Cerebellar cortex (tissue), 1 donor: ENCODE data around the gene RUFY1.
A peak's percentile ranks its signal among the peaks of the same experiment; 100 is the strongest.
"Not testable (repeated sequence)": the region's sequence is repeated elsewhere in the genome, so short reads cannot be mapped to it uniquely, and the experiment has no call there.

Source experiments
- DNase-seq: peaks from one replicate; pipeline ENCODE4 v3.0.0-alpha.2; 2015; ENCODE audit warnings: low spot score

Gene RUFY1, protein sequence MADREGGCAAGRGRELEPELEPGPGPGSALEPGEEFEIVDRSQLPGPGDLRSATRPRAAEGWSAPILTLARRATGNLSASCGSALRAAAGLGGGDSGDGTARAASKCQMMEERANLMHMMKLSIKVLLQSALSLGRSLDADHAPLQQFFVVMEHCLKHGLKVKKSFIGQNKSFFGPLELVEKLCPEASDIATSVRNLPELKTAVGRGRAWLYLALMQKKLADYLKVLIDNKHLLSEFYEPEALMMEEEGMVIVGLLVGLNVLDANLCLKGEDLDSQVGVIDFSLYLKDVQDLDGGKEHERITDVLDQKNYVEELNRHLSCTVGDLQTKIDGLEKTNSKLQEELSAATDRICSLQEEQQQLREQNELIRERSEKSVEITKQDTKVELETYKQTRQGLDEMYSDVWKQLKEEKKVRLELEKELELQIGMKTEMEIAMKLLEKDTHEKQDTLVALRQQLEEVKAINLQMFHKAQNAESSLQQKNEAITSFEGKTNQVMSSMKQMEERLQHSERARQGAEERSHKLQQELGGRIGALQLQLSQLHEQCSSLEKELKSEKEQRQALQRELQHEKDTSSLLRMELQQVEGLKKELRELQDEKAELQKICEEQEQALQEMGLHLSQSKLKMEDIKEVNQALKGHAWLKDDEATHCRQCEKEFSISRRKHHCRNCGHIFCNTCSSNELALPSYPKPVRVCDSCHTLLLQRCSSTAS

DNA sequence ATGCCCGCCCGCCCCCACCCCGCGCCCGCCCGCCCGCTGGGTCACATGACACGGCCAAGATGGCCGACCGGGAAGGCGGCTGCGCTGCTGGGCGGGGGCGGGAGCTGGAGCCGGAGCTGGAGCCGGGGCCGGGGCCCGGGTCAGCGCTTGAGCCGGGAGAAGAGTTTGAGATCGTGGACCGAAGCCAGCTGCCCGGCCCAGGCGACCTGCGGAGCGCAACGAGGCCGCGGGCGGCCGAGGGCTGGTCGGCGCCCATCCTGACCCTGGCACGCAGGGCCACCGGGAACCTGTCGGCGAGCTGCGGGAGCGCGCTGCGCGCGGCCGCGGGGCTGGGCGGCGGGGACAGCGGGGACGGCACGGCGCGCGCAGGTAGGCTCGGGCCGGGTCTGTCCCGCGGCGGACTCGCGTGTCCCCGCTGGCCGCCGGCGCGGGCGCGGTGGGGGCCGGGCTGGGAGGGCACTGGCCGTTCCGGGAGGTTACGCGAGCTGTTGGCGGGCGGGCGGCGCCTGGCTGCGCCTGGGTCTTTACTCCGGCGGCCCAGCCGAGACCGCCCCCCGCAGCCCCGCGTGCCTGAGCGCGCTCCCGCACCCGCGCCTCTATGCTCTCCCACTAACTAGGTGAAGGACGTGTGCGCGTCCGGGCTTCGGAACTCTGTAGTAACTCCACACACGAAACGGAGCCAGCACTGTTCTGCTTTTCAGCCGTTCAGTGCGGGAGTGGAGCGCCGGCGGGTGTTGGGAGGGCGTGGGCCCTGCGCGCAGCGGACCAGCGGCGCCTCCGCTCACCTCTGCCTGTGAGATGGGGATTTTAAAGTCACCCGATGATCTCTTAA is at the start of gene RUFY1:
Gene RUFY1 (plus strand): TSS at position 44 of the 832 bp plus-strand sequence. CDS start 16 bp downstream, at position 60.
- DNase-seq = peak; percentile 59

DNA sequence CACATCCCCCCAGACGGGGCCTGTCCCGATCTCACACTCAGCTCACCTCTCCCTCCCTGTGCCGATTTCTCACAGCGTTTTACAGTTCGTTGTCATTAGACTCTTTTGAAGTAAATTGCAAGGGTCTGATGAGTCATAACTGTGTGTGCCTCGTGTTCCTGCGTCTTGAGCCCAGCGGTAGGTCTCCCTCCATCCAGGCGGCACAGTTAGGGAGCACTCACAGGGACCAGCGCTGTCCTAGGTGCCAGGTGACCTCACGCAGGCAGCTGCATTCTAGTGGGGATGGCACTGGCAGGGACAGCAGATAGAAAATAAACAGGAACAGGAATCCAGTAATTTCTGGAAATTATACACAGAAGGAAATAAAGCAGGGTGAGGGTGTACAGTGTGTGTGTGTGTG is 48.4 kb upstream of the RUFY1 start:
- not testable (repeated sequence) for DNase-seq

DNA sequence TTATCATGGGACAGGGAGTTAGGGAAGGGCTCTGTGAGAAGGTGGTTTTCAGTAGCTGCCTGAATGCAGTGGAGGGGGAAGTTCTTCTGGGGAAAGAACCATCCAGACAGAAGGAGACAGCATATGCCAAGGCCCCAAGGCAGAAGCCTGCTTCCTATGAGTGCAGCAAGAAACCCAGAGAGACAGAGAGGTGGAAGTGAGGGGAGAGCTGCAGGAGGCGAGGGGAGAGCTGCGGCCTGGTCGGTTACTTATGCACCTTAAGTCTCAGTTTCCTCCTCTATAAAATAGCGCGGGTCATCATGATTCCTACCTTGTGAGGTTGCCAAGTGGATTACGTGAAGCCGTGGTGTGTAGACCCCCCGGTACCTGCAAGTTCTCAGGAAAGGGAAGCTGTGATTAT is 47.9 kb upstream of the RUFY1 start:
- not testable (repeated sequence) for DNase-seq

DNA sequence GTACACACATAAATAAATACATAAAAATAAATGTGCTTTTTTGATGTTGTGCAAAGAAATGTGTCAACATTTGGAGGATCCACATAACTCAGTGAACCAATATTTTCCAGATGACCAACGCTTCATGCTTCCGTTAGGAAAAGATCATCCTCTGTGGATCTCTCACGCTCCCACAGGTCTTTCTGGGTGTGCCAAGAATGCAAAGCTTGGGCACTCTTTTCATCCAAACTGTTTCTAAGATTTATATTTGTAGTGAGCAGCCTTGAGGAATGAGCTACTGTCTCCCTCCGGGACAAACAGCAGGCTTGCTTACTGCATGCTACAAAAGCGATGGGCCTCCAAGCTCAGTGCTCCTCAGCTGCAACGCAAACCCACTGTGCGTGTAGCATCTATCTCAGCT is 46.2 kb upstream of the RUFY1 start:
- no peak for DNase-seq

DNA sequence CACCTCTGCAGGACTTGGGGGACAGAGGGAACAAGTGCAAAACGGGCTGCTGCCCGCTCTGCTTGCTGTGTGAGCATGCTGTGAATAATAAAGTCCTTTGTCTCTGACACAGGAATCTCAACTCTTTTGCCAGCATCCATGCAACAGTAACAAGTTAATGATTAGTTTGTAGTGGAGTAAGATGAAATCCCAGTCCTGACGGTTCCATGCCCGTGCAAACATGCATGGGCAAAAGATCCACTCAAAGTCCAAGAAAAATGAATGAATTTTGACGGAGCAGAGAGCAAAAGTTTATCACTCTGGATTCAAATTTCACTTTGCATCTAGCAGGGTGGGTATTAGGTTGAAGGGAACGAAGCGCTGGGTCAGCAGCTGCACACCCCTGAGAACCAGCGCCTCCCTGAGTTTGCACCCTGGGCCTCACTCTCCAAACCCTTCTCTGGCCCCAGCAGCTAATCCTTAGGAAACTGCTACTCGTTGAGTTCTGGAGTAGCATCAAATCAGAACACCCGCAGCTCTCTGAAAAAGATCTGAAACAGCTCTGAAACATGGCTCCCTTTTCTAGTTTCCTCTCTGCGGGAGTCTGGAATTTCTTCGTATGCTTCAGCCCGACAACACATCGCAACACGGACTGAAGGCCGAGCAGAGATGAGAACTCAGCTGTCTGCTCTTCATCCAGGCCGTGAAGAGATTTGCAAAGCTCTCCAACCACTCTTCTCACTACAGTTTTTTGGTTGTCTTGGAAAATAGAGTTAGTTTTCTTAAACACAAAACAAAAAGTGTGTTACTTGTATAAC is 45.6 kb upstream of the RUFY1 start:
- DNase-seq = no peak

DNA sequence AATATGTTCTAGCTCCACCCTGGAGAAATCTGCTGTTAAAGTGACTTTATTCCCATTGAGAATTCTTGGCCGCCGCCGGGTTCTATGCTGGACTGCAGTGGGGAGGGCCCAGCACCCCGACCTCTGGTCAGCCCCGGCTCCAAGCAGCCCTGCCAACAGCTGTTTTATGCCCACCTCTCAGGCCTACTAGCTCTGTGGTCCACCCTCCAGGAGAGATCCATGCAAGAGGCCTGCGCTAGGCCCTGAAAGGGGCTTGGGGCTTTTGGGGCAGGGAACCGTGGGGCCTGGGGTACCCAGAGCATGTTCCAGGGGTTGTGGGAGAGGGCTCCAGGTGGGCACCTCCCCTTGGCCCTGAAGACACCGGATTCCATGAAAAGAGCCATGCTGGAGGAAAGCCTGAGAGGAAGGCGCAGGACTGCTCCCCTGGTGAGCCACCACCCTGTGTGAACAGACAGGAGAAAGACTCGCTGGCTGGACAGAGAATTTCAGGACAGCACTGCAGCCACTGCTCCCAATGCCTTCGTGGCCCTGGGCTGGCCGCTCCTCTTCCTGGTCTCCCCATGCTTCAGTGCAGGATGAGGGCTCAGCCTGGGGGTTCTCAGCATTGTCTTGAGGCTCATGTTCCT is 44.6 kb upstream of the RUFY1 start:
- no peak for DNase-seq

DNA sequence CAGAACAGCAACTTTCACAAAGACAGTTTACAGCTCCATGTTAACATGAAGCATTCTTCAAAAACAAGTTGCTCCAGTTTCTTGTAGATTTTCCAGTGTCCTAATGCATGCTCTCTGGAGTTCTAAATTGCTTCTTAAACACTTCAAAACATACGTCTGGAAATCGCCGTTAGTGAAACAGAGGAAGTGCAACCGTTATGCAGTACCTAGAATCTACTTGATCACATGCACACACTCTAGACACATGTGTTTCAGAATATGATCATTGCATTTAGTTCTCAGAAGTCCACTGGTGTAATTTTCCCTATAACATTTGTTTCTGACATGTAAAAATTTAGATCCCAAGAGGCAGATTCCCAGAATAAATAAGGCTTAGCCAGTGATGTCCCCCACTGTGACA is 41.1 kb upstream of the RUFY1 start:
- no peak for DNase-seq

DNA sequence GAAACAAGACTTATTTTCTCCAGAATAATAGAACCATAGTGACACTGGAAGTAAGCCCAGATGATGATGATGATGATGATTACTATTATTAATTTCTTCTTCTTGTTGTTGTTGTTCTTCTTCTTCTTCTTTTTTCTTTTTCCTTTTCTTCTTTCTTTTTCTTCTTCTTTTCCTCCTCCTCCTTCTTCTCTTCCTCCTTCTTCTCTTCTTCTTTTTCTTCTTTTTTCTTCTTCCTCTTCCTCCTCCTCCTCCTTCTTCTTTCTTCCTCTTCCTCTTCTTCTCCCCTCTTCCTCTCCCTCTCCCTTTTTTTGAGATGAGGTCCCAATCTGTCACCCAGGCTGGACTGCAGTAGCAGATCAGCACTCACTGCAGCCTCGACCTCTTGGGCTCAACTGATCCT is 40.5 kb upstream of the RUFY1 start:
- no peak for DNase-seq

DNA sequence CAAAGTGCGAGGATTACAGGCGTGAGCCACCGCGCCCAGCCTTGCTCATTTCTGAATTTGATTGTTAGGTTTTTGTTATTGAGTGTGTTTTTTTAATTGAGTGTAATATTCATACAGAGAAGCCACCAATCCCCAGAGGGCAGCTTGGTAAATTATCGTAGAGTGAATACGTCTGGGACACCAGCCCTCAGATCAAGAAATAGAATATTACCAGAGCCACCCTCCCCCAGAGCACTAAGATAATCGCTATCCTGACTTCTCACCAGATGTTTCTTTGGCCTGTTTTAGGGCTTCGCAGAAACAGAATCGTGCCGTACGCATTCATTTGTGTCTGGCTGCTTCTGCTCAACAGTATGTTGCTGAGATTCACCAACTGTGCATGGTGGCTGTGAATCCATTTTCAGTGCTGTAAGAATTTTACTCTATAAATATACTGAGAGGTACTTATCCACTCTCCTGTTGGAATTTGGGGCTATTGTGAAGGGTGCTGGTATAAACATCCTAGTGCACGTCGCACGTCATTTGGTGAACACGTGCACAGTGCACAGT is 37.8 kb upstream of the RUFY1 start:
- DNase-seq = no peak

DNA sequence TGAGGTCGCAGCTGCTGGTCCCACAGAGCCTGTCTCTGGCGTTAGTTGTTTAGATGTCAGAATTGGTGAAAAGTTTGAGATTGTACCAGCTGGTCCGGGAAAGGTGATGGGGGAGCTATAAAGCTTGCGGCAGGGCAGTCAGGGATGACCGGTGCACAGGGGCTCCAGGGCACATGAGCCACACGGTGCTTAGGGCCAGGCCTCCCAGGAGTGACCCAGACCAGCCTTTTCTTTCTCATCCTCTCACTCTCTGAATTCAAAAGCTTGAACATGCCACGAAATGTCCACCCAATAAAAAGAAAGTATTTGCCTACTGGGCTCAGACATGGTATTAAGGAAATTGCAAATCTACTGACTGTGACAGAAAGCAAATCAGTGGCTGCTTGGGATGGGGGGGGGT is 34.9 kb upstream of the RUFY1 start:
- not testable (repeated sequence) for DNase-seq

DNA sequence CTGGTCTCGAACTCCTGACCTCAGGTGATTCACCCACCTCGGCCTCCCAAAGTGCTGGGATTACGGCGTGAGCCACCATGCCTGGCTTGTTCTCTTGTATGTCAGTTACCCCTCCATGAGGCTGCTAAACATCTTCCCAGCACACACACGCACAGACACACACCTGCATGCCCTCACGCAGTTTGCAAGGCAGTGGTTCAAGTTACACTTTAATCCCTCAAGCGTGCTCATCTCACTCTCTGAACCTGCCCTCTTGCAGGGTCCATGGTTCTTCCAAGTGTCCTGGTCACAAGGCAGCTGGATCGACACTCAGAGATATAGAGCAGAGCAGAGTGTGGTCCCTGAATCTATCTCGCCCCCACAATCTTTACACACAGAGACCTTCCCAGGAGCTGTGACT is 34.1 kb upstream of the RUFY1 start:
- no peak for DNase-seq

DNA sequence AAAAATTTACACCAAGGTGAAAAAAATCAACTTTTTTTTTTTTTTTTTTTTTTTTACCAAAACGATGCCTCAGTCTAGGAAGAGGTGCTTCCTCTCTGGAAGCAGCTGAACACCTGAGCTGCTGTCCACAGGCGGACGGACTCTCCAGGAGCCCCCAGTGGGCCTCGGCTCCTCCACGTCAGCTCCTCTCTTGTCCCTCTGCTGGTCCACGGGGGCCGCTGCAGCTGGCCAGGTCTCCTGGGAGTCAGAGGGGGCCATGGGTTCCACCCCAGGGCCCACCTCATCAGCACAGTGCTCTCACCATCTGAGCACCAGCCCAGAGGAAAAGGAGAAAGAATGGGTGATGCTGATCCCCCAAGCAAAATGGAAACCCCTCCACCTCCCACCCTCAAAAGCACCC is 32.6 kb upstream of the RUFY1 start:
- not testable (repeated sequence) for DNase-seq

DNA sequence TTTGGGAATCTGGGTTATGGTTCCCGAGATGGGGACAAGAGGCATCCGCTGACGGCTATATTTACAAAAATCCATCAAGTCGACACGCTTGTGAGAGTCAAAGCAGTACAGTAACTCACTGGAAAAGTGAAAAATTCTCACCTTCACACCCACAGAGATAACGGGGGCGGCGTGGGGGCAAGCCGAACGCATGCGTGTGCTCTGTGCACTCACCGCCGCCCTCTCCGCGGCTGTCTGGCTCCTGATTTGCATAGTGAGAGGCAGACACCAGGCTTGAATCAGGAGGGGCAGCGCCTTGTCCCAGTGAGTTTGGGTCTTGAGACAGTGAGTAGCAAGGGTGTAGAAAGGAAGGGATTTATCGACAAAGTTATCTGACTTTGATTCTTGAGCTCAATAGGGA is 32.0 kb upstream of the RUFY1 start:
- DNase-seq = not testable (repeated sequence)

DNA sequence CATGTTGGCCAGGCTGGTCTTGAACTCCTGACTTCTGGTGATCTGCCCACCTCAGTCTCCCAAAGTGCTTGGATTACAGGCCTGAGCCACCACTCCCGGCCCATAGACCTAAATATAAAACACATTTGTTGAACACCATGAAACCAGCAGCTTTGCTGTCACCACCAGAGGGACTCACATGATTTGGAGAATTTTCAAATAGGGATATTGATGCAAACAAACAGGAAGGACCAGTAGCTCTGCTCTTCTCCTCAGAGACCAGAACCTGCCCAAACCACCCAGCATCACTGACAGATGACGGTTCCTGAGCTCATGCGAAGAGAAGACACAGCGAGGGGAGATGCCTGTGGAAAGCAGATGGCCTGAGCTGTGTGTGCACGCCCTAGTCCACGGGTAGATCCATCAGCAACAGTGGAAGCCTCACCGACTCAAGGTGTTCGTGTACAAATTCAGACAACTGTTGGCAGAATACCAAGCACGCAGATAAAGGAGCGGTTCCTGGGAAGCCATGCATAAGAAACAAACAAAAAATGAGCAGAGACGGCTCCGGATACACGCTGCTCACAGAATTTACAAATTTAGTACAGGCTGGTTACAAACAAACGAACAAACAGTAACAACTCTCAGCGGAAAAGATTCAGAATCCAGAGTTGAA is 30.8 kb upstream of the RUFY1 start:
- DNase-seq = peak; percentile 52

DNA sequence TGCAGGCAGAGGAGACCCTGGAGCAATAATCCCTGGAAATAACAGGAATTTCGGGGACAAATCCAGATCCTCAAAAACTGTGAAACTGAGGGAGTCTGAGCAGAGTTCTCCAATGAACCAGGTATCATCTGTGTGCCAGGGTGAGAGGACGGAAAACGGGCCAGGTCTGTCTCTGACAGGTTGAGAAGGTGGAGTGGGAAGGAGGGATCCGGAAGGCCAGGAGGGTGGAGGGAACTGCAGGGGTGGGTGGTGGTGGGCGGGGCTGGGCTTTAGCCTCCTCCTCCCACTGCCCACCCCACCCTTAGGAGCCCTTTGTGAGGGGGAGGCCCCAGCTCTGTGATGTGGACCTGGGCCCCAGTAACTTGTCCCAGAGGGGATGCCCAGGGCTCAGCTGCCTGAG is 28.2 kb upstream of the RUFY1 start:
- DNase-seq = not testable (repeated sequence)

DNA sequence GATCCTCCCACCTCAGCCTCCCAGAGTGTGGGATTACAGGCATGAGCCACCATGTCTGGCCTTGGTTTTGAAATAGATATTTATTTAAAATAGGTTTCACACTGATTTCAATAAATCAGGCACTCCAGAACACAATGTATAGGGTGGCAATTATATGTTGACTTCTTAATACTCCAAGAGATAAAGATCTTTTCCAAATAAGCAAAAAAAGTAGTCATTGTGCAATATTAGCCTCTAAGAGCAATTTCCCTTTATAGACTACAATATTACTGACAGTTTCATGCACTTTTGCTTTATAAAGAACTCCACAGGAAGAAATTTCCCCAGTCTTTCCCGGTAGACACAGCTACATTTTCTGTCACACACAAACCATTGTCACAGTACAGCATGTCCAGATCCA is 23.4 kb upstream of the RUFY1 start:
- no peak for DNase-seq

DNA sequence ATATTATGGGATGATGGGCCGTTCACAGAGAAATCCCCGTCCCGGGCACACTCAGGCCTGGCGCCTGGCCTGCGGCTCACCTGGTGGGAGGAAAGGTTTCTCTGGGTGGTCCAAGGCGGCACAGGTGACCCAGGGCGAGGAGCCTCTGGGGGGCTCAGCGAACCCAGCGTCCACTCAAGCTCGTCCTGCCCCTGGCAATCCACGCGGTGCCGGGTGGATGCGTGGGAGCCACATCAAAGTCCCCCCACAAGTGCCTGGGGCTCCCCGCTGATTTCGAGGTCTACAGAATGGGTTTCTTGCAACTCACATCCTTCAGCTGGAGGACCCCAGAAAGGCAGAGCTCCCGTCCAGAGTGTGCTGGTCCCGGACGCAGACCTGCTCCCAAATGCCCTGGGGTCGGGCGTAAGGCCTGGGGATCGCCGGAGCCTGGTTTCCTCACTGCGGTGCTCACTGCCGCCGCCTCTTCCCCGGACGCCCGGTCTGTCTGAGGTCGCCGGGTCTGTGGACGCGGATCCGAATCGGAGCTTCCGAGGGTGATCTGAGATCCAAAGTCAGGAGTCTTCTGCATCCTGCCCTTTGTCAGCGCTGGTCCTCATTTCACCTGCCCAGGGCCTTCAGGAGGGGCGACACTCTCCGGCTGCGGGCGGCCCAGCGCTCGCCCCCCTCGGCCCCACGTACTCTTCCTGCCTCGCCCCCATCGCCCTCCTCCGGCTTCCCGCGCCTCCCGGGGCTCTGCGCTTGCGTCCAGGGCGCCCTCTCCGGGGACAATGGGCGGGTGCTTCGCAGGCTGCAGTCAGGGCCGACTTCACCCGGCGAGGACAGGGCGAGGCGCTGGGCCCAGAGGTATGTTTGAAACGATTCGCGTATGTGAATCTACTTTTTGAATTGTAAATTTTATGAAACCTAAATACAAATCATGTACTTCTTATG is 20.0 kb upstream of the RUFY1 start:
- DNase-seq = no peak

DNA sequence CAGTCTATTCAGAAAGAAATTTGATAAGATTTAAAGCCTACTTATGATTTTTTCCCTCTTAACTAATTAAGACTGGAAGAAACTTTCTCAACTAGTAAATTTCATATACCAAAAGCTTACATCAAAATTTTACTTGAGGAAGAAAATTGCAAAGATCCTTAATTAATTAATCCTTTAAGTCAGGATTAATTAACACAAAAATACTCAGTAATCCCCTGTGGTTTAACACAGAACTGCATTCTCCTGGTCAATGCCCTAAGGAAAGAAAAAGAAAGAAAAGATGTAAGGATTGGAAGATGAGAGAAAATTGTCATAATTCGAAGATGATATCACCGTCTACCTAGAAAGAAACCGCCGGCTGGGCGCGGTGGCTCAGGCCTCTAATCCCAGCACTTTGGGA is 17.3 kb upstream of the RUFY1 start:
- DNase-seq = no peak

DNA sequence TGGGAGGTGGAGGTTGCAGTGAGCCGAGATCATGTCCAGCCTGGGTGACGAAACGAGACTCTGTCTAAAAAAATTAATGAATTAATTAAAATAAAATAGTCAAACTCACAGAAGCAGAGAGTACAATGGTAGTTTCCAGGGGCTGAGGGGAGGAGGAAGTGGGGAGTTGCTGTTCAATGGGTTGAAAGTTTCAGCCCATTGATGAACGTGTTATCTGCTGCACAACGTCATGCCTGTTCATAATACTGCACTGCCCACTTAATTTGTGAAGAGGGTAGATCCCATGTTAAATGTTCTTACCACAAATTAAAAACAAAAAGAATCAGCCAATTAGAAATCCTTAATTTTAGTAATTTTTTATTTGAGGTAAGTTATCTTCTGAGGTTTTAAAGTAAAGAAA is 16.4 kb upstream of the RUFY1 start:
- DNase-seq = no peak
